GM13976 (cell line): ENCODE results near the gene ABCA9.
"Not testable (repeated sequence)": the region's sequence is repeated elsewhere in the genome, so short reads cannot be mapped to it uniquely, and the experiment has no call there.

Experiments used
- DNase-seq: peaks from one replicate; pipeline ENCODE4 v3.0.0; 2012; ENCODE audit warnings: low spot score
- CTCF ChIP-seq: IDR thresholded peaks from 2 replicates; pipeline ENCODE4 v1.5.1; 2012; ENCODE audit warnings: borderline replicate concordance, mild to moderate bottlenecking; ENCODE audit not compliant: insufficient read depth; ENCODE audit errors: extremely low read depth, missing control alignments, control extremely low read depth
- in situ Hi-C: fragments of 300-500 bp; cut with MboI; formaldehyde crosslinking; loops from one replicate; pipeline ENCODE4 v1.12.0; 2022; ENCODE audit warnings: low sequenced_read_pairs, mixed read lengths, inconsistent platforms; ENCODE audit not compliant: unreplicated experiment

ABCA9 gene

GRCh38 chr17:69078864-69079263 lies 18.1 kb upstream of the ABCA9 start:
- DNase-seq, result no peak
- in situ Hi-C loops, result no loop called here
- TF ChIP-seq CTCF, result no peak

- in situ Hi-C loops, result no loop called here
- TF ChIP-seq CTCF, result no peak
- DNase-seq, result no peak
Measured at GRCh38 chr17:69075823-69076222, 15.1 kb upstream of the ABCA9 start.

- in situ Hi-C loops, DNase-seq: not testable (repeated sequence)
Measured at GRCh38 chr17:69073392-69073791, 12.7 kb upstream of the ABCA9 start.

GRCh38 chr17:69072803-69073256 lies 12.1 kb upstream of the ABCA9 start:
- in situ Hi-C loops, DNase-seq: not testable (repeated sequence)

- DNase-seq, in situ Hi-C loops: not testable (repeated sequence)
Measured at GRCh38 chr17:69071233-69071586, 10.5 kb upstream of the ABCA9 start.

GRCh38 chr17:69070378-69071232 lies 9.9 kb upstream of the ABCA9 start:
- DNase-seq, in situ Hi-C loops: not testable (repeated sequence)

GRCh38 chr17:69069226-69069750 lies 8.6 kb upstream of the ABCA9 start:
- no peak for DNase-seq
- in situ Hi-C loops, result no loop called here
- TF ChIP-seq CTCF, result no peak

- no peak for DNase-seq
- no peak for TF ChIP-seq CTCF
- in situ Hi-C loops, result no loop called here
Measured at GRCh38 chr17:69067274-69068047, 6.7 kb upstream of the ABCA9 start.
